HG03457 (cell line): Measurements from ENCODE around the gene GLIS1.

Source experiments
- ATAC-seq: cut with Tn5 transposase; IDR thresholded peaks from one replicate; pipeline ENCODE4 v1.9.1; 2021; ENCODE audit warnings: moderate number of reproducible peaks; ENCODE audit not compliant: unreplicated experiment

GLIS1 gene

DNA sequence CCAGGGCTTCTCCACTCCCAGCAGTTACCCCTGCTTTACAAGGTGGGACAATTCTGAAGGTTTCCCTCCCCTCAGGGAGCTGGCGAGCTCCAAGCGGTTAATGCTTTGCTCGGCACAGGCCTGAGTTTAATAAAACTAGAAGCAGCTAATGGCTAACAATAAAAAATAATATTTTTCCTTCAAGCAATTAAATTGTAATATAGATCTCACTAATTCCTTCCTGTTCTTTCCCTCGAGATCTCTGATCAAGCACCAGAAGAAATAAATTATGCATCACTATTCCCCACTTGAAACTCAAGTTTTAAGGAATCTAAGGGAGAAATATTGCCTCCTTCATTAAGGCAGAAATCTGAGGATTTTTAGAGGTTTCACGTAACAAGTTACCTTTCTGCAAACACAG lies 42.9 kb downstream of the GLIS1 start:
- no peak for ATAC-seq

DNA sequence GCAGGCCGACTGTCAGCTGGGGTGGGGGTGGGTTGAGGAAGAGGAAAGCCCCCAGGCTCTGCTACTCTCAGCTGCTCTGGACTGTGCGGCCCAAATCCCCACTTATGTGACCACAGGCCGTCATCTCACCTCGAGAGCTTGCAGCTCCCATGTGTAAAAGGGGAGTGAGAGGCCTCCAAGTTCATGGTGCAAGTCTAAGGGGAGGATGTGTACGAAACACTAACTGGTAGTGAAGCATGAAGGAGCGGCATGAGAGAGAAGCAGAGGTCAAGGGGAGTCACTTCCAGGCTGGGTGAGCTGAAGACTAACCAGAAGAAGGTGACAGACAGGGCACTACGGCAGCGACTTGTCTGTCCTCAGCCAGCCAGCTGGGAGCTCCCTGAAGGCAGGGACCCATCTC lies 43.8 kb downstream of the GLIS1 start:
- ATAC-seq = no peak

DNA sequence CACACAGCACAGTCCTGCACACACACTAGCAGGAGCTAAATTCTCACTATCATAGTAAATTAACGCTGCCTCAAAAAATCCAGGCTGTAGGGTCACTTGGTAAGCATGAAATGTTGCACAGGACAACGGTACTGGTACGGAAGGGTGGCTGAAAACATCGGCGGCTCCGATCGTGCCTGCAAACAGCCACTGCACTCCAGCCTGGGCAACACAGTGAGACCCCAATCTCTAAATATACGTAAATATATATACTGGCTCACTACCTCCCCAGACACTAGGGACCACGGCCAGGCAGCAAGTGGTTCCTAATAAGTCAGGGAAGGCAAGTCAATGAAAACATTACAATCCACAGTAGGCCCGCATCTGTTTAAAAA lies 44.3 kb downstream of the GLIS1 start:
- no peak for ATAC-seq

DNA sequence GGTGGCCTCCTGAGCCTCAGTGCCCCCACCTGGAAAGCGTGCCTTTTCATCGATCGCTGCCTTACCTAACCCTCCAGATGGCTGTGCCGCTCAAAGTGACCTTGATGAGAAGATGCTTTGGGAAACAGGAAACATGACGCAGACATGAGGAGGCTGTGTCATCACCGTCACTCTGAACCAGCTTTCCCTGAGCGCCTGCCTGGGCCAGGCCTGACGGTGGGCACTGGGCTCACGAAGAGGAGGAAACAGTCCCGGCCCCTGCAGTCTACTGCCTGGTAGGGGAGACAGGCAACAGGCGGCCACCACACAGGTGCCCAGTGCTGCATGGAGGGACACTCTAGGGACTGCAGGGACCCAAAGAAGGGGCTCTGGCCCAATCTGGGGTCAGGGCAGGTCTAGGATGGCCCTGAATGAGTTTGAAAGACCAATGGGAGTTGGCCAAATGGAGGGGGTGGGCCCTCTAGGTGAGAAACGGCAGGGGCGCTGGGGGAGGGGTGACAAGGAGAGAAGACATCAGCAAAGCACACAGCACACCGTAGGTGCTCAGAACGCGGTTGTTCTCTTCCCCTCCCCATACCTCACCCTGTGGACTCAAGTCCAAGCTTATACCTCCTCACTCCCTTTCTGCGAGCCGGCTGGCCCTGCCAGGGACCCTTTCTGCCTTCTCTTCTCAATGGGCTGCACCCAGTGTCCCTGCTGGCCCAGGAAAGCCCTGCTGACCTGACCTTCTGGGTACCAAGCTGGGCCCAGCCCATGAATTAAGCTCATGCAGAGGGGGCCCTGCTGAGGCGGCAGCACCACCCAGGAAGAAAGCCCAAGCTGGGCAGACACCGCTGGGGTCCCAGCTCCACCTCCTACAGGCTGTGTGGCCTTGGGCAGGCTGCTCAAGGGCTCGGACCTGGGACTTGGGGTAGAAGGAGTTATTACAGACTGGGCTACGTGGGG lies 44.9 kb downstream of the GLIS1 start:
- no peak for ATAC-seq

DNA sequence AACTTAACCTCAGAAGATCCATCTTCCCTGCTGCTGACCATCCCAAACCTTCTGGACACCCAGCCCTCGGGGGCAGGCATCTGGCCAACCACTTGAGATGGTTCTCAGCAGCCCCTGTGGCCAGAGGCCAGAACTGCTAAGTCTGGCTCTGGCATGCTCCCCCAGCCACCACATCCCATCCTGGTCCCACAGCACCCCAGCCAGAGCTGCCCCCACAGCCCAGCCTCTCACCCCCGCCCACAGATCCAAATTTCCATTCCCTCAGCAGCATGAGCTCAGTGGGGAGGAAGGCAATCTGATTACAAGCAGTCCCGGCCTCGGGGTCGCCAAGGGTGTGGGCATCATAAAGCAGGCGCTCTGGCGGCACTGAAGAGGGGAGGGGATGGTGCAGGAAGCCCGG lies 45.6 kb downstream of the GLIS1 start:
- ATAC-seq = no peak

DNA sequence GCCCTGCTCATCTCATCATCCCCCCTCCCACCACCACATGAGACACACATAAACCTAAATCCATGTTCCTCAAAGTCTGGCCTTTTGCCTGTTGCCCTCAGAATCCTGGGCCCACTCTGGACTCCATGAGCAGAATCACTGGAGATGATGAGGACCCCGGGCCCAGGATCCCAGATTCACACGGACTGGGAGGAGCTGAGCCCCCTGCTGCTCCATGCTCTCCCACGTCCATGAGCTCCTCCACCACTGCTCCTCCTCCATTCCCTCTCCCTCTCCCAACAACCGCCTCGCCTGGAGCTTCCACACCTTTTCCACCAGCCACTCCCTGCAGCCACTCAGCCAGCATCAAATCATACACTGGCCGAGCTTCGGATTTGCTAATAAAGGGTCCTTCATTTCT lies 47.6 kb downstream of the GLIS1 start:
- no peak for ATAC-seq

DNA sequence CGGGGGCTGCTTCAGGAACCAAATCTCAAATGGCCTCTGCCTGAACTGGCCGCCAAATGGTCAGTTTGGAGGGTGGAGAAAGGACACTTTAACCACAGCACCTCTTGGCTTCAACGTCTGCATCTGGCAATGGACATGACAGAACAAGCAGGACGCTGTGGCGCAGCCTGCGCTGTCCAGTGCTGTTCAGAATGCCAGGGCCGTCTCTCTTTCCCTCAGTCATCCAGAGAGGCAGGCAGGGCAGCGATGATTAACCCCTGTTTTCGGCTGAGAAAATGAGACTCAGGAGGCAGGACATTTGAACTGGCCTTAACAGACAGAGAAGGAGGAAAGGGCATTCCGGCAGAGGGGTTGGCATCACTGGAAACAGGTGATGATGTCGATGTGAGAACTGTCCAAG lies 48.6 kb downstream of the GLIS1 start:
- ATAC-seq = no peak

DNA sequence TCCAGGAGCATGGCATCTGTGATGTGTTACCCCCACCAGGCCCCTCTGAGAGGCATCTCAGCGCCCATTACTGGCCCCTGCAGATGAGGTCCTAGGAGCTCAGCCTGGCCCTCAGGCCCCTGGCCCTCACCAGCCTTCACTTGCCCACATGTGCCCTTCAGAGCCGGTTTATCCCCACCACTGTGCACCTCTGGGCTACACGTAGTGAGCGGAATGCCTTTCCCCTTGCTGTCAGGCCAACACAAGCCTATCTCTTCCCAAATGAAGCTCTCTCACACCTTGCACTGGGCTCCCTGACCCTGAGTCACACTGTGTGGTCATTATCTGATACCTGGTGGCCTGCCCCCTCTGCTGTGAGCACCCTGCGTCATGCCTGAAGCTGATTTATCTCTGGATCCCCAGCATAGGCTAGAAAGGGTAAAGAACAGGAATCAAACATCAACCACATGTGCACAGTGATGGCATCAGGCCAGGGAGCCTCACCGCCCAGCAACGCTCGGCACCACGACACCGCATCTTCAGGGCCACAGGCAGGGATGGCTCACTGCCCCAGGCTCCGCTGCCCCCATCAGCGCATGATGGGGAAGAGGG lies 49.1 kb downstream of the GLIS1 start:
- no peak for ATAC-seq

DNA sequence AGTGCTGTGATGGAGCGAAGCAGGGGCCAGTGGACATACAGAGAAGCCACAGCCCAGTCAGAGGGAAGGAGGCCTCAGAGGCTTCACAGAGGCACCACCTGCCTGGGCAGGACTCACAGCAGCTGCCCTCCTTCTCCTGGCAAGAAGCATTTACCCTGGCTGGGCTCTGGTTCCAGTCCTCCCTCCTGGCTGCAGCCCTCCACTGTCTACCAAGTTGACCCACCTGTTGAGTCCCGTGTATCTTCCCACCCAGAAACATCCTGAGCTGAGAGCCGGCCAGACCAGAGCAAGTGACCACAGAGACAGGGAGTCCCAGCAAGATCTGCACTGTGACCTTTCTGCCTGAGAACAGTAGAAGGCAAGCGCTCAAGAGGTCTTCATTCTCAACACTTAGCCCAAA lies 49.7 kb downstream of the GLIS1 start:
- ATAC-seq = no peak

DNA sequence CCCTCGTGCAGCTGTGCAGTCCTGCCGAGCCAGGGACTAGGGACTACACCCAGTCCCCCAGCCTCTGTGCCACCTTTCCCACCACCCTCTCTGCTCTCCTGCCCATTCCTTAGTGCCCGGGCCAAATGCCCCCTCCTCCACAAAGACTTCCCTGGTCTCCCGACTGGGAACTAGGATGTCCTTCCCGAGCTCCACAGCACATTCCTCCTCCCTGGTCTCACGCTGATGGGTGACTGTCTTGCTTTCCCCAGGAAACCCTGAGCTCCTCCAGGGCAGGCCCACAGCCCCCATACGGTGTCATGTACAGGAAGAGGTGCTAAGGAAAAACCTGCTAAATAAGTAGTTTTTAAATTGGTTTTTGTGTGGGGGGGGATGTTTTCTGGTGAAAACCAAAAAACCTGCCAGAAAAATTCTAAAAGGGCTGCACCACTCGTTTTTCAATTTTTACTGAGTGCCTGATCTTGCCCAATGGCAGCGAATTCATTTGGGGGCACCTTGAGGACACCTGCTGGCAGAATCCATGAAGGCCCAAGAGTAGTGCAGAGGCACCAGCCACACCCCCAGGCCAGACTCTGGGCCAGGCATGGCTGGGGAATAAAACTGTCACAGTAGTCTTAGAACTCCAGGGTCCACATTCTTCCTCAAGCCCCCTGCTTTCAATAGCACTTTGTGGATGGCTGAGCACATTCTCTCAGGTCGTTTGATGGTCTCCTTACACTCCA lies 50.4 kb downstream of the GLIS1 start:
- no peak for ATAC-seq

DNA sequence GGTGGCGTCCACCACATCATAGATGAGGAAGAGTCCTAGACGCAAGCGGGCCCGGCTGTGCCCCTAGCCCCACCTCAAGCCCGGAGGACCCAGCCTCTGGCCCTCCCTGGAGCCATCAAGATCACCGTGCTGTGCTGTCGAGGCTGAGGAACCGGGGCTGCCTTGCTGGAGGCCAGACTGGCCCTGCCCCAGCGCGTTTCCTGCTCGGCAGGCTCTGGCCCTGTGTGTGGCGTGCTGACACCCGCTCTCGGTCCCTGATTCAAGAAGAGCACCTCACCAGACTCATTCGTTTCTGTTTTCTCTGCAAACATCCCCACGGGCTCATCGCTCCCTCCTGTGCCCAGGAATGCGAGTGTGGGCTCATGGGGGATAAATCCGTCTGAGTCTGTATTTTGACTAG lies 51.1 kb downstream of the GLIS1 start:
- ATAC-seq = no peak

DNA sequence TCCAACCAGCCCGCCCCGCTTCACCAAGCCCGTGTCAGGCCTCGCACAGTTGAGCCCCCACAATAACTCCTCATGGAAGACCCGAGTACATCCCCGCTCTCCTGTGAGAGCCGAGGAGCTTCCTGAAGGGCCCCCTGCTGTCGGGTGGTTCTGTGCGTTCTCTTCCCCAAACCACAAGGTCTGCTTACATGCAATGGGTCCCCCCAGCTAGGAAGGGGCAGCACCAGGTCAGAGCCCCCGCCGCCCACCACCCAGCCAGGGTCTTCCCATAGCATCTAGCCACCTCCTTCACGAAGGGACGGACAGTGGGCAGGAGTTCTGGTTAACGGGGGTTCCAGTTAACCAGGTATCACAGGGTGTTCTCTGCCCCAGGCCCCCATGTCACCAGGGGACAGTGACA lies 51.5 kb downstream of the GLIS1 start:
- ATAC-seq = no peak

DNA sequence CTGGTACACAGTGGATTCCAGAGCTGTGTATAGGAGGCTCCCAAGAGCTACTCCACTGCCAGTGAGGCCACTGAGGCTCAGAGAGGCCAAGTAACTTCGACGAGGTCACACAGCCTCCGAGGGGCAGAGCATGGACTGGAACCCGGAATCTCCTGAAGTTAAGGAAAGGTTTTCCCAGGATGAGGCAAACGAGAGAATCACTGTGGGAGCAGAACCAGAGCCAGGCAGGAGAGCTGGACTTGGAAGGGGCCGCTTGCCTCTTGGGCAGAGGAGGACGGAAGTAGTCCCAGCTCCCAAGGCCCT lies 52.0 kb downstream of the GLIS1 start:
- no peak for ATAC-seq

DNA sequence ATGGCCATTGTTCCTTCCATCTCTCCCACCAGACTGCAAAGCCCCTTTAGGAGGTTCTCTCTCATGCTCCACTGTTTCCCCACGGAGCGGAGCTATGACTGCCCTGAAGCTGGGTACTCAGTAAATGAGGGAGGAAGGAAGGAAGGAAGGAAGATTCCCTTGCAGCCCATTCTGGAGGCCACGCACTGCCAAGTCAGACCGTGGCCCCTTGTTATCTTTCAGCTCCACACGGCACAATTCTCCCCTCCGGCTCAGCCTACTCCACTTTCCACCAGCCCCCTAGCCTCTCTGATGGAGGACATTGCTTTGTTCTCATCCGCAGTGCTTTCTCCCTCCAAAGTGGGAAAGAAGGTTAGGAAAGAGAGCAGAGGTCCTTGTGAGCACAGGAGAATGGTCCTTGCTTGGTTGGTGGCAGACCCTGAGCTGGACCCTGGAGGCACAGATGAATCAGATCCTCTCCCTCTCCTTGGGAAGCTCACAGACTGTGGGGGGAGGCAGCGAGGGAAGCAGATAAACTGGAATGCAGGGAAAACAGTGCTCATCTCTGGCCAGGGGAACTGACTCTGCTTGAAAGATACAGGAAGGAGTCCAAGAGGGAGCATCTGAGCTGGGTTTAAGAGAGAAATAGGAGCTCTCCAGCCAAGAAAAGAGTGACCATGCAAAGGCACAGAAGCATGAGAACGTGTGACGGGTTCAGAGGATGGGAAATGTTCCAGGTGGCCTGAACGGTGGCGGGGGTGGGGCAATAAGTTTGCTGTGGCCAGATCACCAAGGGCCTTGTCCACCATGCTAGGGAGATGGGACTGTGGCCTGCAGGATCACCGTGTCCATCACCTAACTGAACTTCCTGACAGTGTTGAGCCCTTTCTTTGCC lies 52.6 kb downstream of the GLIS1 start:
- no peak for ATAC-seq

DNA sequence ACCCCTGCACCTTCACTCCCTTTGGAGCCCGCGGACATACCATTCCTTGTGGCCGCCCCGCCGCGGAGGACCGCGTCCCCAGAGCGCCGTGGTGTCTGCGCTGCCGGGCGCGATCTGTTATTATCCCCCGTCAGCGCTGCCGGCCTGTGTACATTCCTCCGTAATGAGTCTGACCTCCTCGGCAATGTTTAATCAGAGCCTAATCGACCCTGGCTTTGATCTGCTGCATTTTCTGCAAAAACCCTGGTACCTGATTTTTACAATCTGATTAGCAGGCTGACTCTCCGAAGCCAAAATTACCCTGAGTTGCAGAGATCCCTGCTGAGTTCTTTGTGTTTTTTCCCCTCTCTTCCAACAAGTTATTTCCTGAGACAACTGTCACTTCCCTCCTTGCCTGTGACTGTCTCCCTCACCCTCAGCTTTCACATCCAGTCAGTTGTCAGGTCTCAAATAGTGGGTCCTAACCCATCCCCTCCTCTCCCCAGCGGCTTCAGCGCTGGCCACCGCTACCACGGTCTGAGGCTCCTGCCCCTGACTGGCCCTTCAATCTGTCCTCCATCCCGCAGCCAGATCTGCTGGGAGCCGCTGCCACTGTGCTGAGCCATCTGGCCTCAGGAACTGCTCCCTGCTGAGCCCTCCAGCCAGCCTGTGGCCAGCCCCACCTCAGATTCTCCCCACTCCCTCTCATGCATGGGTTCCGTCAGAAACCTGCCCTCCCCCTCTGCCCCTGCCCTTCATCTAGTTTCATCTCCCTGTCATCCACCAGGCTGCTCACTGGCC lies 53.5 kb downstream of the GLIS1 start:
- ATAC-seq = no peak

DNA sequence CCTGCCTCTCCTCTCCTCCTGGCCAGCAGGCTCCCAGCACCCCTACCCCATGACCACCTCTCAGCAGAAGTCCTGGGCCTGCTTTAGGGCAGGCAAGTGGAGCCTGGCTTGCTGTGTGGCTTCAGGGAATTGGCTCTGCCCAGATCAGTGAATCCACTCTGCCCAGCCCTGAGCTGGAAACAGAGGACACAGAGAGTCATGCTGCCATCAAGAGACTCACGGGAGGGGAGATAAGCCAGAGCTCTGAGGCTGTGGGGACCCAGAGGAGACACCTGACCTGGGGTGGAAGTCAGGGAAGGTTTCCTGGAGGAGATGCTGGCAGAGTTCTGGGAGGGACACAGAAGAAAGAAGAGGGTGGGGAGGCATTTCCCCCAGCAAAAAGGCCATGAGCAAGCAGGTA lies 54.2 kb downstream of the GLIS1 start:
- no peak for ATAC-seq

DNA sequence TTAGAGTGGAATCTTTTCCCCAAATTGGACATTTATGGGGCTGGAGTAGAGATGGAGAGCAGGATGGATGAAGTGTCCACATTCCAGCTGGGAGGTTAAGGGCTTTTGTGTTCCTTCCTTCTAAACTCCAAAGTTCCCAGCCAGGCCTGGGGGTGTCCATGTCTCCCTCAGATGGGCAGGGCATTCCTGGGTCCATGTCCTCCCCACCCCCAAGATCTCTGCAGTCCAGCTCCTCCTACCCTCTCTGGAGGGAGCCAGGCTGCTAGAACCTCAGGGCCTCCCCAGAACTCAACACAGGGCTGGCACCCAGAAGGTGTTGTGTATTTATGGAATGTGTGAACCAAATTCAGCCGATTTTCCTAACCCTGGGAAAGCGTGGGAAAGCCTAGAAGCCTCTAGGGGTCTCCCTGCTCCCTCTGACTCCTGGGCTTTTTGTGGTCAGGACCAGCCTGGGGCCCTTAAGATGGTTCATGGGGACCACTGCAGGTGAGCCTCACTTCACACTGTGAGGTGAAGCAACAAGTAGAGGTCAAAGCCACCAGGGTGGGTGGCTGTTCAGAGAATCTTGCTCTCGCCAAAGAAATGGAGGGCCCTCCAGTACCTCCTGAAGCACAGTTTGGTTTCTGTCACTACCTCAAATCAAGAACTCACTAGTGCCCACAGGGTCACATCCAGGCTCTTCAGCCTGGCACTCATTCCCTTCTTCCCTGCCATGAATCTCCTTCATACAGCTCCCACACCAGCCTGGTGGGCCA lies 54.8 kb downstream of the GLIS1 start:
- ATAC-seq = no peak

DNA sequence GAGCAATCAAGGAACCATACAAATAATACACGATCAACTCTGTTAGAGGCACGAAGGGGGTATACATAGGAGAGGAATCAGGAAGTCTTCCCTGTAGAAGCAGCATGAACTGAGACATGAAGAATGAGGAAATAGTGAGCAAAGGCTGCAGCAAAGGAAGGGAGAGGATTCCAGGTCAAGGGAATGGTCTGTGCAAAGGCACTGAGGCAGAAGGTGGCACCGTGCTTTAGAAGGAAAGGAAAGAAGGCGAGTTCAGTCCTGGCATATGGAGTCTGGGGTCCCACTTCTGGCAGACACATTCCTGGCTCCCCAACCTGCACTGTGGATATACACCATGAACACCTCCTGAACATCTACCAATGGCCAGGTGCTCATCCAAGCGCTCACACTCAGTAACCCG lies 56.1 kb downstream of the GLIS1 start:
- ATAC-seq = no peak

DNA sequence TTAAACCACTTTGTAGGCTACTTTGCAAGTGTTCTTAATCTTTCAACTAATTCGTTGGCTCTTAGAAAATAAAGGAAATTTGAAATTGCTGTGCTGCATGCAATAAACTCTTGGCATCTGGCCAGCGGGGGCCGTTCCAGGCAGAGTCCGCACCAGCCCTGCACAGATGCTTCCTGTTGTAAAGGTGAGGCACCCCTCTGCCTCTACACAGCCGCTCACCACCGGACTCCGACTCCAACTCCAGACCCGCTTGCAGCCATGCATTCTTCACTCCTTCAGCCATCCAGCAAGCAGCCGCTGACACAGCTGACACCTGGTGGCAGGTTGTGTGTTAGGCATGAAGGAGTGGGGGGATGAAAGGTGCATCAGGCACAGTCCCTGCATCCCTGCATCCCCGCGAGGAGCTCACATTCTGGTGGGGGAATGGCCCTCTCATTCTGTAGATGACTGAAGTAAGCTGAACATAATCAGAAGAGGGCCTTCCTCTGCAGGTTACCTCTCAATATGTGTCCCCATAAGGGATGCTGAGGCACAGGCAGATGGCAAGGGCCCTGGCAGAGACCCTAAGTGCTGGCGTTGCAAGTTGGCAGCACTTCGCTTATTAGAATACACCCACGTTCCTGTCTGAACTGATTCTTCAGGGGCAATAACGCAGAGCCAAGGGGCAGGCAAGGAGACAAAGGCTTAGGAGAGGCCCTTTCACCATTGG lies 56.8 kb downstream of the GLIS1 start:
- ATAC-seq = no peak
